ENCODE measurements around the gene CEP72. TPM values are rescaled to one million over a fixed set of nuclear protein-coding genes. Genes with fewer than 3 reads are reported as not detected.
A peak's percentile ranks its signal among the peaks of the same experiment; 100 is the strongest.

Gene CEP72
- total and polyA plus RNA-seq, 2 of the 13 experiments (the other 11 are each of a cell fraction or from before 2014, with no cell fraction given), result 3.4 to 9.4 TPM

DNA sequence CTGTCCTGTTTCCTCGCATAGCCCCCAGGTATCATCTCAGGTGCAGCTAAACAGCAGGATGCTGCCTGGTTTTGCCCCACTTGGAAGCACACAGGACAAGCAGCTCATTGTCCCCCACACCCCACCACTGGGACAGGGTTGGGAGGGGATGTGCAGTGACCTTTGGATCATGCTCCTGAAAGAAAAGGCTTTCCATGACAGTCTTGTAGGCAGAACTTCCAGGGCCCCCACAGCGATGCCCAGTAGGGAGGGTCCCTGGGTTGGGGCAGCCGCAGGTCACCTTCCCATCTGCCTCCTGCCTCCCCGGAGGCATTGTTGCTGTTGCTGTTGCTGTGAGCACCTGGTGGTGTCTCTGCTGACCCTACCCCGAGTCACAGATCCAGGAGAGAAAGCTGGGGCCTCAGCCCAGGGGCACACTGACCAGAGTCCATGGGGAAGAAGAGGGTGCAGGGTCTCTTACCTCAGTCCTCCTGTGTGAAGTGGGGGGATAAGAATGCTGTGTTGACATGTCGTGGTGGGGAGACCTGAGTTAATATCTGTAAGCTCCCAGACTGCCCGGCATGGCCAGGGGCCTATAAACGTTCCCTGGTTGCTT lies 8.5 kb downstream of the CEP72 start (continued):
- no peak for TF ChIP-seq SP140L (CRISPR knock-in tag; IDR thresholded peaks at IDR 0.05; ENCODE audit: borderline replicate concordance)
- no peak for TF ChIP-seq ZBTB20 (CRISPR knock-in tag; IDR thresholded peaks at IDR 0.05; ENCODE audit: borderline replicate concordance, low read depth)
- no peak for TF ChIP-seq RBFOX2 (IDR thresholded peaks at IDR 0.05; ENCODE audit: low read depth, low read length)
- peak; percentile 35; the same call in 1 of the 2 replicates for TF ChIP-seq SP5 (CRISPR knock-in tag; IDR thresholded peaks at IDR 0.05; ENCODE audit: borderline replicate concordance, low read depth)
- 0 out of 2 replicates have a peak, but pooled peaks have one; percentile 60 for TF ChIP-seq HNRNPL (IDR thresholded peaks at IDR 0.05; ENCODE audit: low read depth, low read length)
- no peak for TF ChIP-seq ZC3H13 (CRISPR knock-in tag; IDR thresholded peaks at IDR 0.05)
- no peak for TF ChIP-seq MXI1 (IDR thresholded peaks at IDR 0.05; ENCODE audit: borderline replicate concordance, low read depth, low read length)
- TF ChIP-seq ZBTB1 (CRISPR knock-in tag; IDR thresholded peaks at IDR 0.05; ENCODE audit: borderline replicate concordance), result no peak
- TF ChIP-seq DR1 (CRISPR knock-in tag; IDR thresholded peaks at IDR 0.05), result 0 out of 2 replicates have a peak, but pooled peaks have one; percentile 26
- no peak for TF ChIP-seq HOMEZ (CRISPR knock-in tag; IDR thresholded peaks at IDR 0.05; ENCODE audit: low read depth)
- no peak for TF ChIP-seq STAT5B (CRISPR knock-in tag; IDR thresholded peaks at IDR 0.05)
- no peak for TF ChIP-seq ZNF639 (CRISPR knock-in tag; conservative IDR thresholded peaks at IDR 0.05)
- TF ChIP-seq MNT (IDR thresholded peaks at IDR 0.05), result no peak
- TF ChIP-seq, protein P1, sequence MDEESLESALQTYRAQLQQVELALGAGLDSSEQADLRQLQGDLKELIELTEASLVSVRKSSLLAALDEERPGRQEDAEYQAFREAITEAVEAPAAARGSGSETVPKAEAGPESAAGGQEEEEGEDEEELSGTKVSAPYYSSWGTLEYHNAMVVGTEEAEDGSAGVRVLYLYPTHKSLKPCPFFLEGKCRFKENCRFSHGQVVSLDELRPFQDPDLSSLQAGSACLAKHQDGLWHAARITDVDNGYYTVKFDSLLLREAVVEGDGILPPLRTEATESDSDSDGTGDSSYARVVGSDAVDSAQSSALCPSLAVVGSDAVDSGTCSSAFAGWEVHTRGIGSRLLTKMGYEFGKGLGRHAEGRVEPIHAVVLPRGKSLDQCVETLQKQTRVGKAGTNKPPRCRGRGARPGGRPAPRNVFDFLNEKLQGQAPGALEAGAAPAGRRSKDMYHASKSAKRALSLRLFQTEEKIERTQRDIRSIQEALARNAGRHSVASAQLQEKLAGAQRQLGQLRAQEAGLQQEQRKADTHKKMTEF (CRISPR knock-in tag; IDR thresholded peaks at IDR 0.05), result no peak
- TF ChIP-seq, protein P2, sequence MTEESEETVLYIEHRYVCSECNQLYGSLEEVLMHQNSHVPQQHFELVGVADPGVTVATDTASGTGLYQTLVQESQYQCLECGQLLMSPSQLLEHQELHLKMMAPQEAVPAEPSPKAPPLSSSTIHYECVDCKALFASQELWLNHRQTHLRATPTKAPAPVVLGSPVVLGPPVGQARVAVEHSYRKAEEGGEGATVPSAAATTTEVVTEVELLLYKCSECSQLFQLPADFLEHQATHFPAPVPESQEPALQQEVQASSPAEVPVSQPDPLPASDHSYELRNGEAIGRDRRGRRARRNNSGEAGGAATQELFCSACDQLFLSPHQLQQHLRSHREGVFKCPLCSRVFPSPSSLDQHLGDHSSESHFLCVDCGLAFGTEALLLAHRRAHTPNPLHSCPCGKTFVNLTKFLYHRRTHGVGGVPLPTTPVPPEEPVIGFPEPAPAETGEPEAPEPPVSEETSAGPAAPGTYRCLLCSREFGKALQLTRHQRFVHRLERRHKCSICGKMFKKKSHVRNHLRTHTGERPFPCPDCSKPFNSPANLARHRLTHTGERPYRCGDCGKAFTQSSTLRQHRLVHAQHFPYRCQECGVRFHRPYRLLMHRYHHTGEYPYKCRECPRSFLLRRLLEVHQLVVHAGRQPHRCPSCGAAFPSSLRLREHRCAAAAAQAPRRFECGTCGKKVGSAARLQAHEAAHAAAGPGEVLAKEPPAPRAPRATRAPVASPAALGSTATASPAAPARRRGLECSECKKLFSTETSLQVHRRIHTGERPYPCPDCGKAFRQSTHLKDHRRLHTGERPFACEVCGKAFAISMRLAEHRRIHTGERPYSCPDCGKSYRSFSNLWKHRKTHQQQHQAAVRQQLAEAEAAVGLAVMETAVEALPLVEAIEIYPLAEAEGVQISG (CRISPR knock-in tag; IDR thresholded peaks at IDR 0.05), result 0 out of 2 replicates have a peak, but pooled peaks have one; percentile 19
- TF ChIP-seq, protein P3, sequence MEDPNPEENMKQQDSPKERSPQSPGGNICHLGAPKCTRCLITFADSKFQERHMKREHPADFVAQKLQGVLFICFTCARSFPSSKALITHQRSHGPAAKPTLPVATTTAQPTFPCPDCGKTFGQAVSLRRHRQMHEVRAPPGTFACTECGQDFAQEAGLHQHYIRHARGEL (CRISPR knock-in tag; IDR thresholded peaks at IDR 0.05), result no peak
- TF ChIP-seq PATZ1 (CRISPR knock-in tag; IDR thresholded peaks at IDR 0.05), result peak; percentile 80
- TF ChIP-seq ZNF12 (CRISPR knock-in tag; IDR thresholded peaks at IDR 0.05), result no peak
- no peak for TF ChIP-seq REL (CRISPR knock-in tag; conservative IDR thresholded peaks at IDR 0.05)

Measured in HepG2 (cell line).